Ecto neural progenitor cell (in vitro differentiated cells): ENCODE results near the gene SUCNR1.
A peak's percentile ranks its signal among the peaks of the same experiment; 100 is the strongest.
"Not testable (repeated sequence)": the region's sequence is repeated elsewhere in the genome, so short reads cannot be mapped to it uniquely, and the experiment has no call there.

Experiments
- DNase-seq: peaks from one replicate; pipeline ENCODE4 v3.0.0-alpha.2; 2018; ENCODE audit warnings: low spot score

SUCNR1 gene

GRCh38 chr3:151873398-151873797 lies at the start of gene SUCNR1:
TSS of gene SUCNR1 (plus strand) at chr3:151873643. CDS start at chr3:151879893, 6,250 bp downstream.
- no peak for DNase-seq

GRCh38 chr3:151827816-151828215 lies 45.6 kb upstream of the SUCNR1 start:
- no peak for DNase-seq

- no peak for DNase-seq
Measured at GRCh38 chr3:151835751-151836525, 37.5 kb upstream of the SUCNR1 start.

- no peak for DNase-seq
Measured at GRCh38 chr3:151837057-151837456, 36.4 kb upstream of the SUCNR1 start.

- DNase-seq = no peak
Measured at GRCh38 chr3:151838574-151839312, 34.7 kb upstream of the SUCNR1 start.

- DNase-seq = no peak
Measured at GRCh38 chr3:151839313-151839631, 34.2 kb upstream of the SUCNR1 start.

- DNase-seq = no peak
Measured at GRCh38 chr3:151841801-151842200, 31.6 kb upstream of the SUCNR1 start.

- no peak for DNase-seq
Measured at GRCh38 chr3:151843275-151843674, 30.2 kb upstream of the SUCNR1 start.

- DNase-seq = no peak
Measured at GRCh38 chr3:151845306-151845905, 28.0 kb upstream of the SUCNR1 start.

GRCh38 chr3:151850065-151850464 lies 23.4 kb upstream of the SUCNR1 start:
- not testable (repeated sequence) for DNase-seq

GRCh38 chr3:151852074-151852811 lies 21.2 kb upstream of the SUCNR1 start:
- DNase-seq = peak; percentile 56

- no peak for DNase-seq
Measured at GRCh38 chr3:151856118-151856517, 17.3 kb upstream of the SUCNR1 start.

GRCh38 chr3:151856641-151857040 lies 16.8 kb upstream of the SUCNR1 start:
- no peak for DNase-seq

GRCh38 chr3:151859233-151859673 lies 14.2 kb upstream of the SUCNR1 start:
- DNase-seq = no peak

GRCh38 chr3:151859905-151860304 lies 13.5 kb upstream of the SUCNR1 start:
- DNase-seq = no peak

- no peak for DNase-seq
Measured at GRCh38 chr3:151863611-151864010, 9.8 kb upstream of the SUCNR1 start.

- no peak for DNase-seq
Measured at GRCh38 chr3:151864423-151865101, 8.9 kb upstream of the SUCNR1 start.

GRCh38 chr3:151866711-151867410 lies 6.6 kb upstream of the SUCNR1 start:
- DNase-seq = no peak

GRCh38 chr3:151867666-151868065 lies 5.8 kb upstream of the SUCNR1 start:
- no peak for DNase-seq

- DNase-seq = no peak
Measured at GRCh38 chr3:151869181-151869580, 4.3 kb upstream of the SUCNR1 start.
